GM18868 (cell line): ENCODE data around the gene TMEM130.

Source experiments
- ATAC-seq: cut with Tn5 transposase; IDR thresholded peaks from one replicate; pipeline ENCODE4 v1.9.1; 2021; ENCODE audit warnings: mild to moderate bottlenecking, moderate library complexity; ENCODE audit not compliant: unreplicated experiment

The TMEM130 gene, protein sequence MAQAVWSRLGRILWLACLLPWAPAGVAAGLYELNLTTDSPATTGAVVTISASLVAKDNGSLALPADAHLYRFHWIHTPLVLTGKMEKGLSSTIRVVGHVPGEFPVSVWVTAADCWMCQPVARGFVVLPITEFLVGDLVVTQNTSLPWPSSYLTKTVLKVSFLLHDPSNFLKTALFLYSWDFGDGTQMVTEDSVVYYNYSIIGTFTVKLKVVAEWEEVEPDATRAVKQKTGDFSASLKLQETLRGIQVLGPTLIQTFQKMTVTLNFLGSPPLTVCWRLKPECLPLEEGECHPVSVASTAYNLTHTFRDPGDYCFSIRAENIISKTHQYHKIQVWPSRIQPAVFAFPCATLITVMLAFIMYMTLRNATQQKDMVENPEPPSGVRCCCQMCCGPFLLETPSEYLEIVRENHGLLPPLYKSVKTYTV

DNA sequence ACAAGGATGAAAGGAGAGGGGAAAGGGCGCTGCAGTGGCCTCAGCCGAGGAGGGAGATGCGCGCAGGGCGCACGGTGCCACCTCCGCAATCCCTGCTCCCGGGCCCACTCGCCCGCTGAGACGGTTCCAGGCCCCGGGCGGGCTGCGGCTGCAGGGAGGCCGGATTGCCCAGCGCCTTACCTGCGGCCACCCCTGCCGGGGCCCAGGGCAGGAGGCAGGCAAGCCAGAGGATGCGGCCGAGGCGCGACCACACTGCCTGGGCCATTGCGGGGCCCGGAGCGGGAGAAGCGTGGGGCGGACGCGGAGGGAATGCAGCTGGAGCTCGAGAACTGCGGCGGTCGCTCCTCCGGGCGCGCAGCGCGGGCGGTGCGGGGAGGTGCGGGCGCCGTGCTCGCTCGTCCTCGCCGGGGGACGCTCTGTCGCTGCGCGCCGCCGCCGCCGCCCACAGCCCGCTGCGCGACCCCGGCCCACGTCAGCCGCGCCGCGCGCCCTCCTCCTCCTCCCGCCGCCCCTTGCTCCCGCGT, at the start of gene TMEM130:
TSS of gene TMEM130 (minus strand) at position 418 of the 524 bp plus-strand sequence. CDS start at position 265, 153 bp downstream.
- ATAC-seq: no peak

DNA sequence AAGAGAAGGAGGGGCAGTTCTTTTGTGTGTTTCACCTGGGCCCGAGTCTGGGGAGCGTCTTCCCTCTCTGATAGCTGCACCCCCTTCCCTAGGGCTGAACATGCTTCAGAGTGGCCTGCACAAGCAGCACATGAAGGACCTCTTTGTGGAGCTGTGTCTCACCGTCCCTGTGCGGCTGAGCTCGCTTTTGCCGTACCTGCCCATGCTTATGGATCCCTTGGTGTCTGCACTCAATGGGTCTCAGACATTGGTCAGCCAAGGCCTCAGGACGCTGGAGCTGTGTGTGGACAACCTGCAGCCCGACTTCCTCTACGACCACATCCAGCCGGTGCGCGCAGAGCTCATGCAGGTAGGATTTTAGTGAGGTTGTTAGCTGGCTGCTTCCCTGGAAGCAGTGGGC, 47.5 kb upstream of the TMEM130 start:
- no peak for ATAC-seq

DNA sequence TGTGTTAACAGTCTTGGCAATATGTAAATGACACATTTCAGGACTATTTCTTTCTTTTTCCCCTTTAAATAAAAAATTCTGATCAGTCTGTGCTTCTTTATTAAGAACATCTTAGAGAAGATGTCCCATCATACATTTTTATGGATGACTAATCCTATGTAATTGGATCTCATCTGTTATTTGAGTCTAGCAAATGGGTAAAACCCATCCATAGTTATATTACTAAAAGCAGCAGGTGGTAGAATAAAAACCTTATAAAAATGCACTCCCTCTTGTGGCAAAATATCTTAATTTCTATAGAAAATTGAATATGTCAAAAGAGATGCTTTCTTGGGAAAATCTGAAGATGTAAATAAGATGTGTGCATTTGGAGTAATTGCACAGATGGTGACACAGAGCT, 43.8 kb upstream of the TMEM130 start:
- no peak for ATAC-seq

DNA sequence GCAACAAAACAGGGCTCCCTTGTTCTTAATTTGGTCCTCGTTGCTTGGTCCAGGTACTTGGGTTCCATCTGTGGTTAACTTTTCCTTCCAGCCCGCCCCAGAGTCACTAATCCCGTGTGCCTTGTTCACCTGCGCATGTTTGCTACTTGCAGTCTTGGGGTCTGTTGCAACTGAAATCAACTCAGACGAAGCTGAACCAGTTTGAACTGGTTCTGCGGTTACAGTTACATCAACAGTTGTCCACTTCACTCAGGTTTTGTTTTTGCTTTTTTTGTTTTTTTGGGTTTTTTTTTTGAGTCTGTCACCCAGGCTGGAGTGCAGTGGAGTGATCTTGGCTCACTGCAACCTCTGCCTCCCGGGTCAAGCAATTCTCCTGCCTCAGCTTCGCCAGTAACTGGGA, 43.2 kb upstream of the TMEM130 start:
- ATAC-seq: no peak

DNA sequence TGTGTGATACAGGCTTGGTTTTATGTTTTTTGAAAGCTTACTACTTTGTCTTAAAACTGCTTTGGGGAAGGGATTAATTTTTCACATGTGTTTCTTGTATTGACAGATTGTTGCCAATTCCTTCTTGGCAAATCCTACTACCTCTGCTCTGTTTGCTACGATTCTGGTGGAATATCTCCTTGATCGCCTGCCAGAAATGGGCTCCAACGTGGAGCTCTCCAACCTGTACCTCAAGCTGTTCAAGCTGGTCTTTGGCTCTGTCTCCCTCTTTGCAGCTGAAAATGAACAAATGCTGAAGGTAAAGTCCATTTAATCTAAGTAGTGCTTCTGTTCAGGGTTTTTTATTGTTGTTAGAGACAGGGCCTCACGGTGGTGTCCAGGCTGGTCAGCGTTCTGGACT, 42.1 kb upstream of the TMEM130 start:
- ATAC-seq: no peak

DNA sequence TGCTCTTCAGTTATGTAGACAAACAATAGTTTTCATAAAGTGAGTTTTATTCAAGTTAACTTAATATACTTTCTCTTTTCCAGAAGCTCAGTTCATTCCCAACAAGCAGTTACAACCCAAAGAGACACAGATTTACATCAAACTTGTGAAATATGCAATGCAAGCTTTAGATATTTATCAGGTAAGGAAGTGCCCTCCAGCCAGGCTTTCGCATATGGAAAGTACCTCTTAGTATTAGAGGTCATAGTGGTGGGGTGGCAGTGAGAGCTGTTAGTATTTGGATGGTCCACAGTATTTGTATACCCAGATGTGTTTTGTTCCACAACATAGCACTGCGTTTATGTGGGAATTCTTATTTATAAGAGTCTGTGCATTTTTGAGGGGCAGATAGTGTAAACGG, 40.6 kb upstream of the TMEM130 start:
- no peak for ATAC-seq

DNA sequence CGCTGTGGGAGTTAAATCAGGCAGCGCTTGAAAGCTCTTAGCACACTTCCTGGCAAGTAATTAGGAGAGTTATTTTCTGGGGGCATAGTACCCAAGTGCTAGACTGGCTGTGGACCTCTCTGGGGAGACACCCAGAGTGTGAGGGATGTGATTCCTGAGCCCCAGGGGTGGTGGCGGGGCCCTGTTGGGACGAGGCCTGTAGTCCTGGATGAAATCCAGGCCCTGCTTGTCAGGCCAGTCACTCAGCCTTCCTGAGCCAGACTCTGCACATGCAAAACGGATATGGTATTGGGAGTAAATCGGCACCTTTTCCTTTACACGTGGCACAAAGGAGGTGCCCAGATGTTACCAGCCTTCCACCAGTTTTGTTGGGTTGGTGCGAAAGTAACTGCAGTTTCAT, 39.7 kb upstream of the TMEM130 start:
- ATAC-seq: no peak

DNA sequence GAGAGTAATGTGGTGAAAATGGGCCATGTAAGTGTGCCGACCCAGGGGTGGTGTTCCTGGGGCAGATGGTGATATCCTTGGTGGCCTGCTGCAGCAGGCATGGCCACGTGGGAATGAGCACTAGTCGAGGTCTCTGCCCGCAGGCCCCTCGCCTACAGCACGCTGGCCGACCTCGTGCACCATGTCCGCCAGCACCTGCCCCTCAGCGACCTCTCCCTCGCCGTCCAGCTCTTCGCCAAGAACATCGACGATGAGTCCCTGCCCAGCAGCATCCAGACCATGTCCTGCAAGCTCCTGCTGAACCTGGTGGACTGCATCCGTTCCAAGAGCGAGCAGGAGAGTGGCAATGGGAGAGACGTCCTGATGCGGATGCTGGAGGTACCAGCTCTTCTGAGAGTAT, 38.8 kb upstream of the TMEM130 start:
- ATAC-seq: no peak

DNA sequence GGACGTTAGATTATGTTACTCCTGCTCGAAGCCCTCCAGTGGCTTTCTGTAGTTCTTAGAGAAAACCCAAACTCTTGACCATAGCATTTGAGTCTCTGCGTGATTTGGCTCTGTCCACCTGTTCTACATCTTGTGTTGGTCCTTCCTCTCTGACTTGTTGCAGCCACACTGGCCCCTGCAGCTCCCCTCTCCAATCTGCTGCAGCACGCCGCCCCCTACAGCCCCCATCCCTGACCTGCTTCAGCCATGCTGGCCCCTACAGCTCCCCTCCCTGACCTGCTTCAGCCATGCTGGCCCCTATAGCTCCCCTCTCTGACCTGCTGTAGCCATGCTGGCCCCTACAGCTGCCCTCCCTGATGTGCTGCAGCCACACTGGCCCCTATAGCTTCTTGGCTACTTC, 37.8 kb upstream of the TMEM130 start:
- no peak for ATAC-seq

DNA sequence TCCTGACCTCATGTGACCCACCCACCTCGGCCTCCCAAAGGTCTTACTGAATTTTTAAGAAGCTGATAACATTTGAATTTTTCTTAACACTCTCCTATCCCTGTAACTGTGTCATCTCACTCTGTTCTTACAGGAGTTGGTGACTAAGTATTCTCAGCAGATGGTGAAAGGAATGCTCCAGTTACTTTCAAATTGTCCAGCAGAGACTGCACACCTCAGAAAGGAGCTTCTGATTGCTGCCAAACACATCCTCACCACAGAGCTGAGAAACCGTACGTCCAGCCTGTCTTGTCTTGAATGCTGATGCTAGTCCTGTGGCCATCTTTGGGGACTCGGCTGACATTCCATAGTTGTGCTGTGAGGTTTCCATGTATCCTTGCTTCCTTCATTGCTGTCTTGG, 33.4 kb upstream of the TMEM130 start:
- ATAC-seq: no peak

DNA sequence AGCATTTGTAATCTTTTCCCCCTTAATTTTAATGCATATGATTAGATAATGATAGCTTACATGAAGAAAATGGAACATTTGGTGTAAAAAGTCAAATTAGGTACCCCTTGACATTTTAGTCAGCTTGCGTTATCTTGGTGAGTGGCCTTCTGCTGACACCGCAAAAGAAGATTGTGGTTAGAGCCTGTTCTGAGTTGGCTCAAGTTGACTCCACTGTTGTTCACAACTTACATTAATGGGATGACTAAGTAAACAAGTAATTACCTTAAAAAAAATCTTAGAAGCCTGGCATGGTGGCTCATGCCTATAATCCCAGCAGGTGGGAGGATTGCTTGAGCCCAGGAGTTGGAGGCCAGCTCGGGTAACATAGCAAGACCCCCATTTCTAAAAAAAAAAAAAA, 32.7 kb upstream of the TMEM130 start:
- ATAC-seq: no peak

DNA sequence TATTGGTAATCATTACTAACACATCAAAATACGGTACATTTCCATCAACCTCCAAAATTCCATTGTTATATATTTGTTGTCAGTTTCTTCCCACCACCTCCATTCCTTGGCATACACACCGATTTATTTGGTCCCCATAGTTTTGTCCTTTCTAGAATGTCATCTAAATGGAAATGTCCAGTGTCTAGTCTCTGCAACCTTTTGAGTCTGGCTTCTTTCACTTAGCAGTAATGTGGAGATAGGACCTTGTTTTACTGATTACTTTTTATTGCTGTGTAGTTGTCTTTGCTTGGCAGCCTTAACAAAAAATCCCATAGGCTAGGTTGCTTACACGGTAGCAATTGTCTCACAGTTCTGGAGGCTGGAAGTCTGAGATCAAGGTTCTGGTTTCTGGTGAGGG, 31.0 kb upstream of the TMEM130 start:
- ATAC-seq: no peak

DNA sequence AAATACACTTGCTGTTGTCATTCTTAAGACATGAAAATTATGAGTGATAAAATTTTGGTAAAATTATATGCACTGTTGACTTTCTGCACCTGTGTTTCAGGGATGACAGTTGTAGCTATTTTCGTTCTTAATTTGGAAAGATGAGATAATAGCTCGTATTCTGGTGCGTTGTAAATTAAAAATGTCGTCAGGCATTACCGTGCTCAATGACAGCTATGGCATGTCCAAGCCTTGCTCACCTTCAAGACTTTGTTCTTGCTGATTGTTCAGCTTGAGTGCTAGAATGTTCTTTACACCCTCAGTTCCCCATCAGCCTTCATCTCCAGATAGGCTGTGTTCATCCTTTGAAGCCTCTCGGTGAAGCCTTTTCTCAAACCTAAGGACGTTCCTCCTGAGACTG, 30.0 kb upstream of the TMEM130 start:
- no peak for ATAC-seq

DNA sequence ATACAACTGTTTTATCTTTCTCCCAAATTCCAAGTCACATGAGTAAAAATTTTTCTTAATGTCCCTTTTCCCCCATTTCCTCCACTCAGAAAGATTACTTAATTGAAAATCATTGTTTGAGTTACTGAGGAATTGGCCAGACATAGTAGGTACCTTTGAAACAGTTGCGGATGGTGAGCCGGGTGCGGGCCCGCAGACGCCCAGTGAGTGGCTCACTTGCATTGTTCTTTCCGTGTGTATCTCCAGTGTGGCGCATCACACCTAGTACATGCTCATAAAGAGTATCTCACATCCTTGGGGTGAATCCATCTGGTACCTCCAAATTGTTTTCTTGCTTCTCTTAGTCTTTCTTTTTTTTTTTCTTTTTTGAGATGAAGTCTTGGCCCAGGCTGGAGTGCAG, 22.8 kb upstream of the TMEM130 start:
- no peak for ATAC-seq

DNA sequence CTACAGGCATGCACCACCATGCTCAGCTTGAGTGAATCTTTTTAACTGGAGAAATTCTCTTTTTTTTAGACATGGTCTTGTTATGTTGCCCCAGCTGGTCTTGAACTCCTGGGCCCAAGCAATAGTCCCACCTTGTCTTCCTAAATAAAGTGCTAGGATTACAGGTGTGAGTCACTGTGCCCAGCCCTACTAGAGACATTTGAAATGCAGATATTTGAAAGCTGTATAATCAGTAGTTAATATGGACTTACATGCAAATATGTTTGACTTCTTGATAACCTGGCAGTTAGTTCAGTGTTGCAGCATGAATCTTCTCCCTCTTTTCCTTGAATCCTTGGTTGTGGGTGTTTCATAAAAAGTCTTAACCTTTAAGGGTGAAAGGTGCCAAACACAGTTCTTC, 17.2 kb upstream of the TMEM130 start:
- no peak for ATAC-seq

DNA sequence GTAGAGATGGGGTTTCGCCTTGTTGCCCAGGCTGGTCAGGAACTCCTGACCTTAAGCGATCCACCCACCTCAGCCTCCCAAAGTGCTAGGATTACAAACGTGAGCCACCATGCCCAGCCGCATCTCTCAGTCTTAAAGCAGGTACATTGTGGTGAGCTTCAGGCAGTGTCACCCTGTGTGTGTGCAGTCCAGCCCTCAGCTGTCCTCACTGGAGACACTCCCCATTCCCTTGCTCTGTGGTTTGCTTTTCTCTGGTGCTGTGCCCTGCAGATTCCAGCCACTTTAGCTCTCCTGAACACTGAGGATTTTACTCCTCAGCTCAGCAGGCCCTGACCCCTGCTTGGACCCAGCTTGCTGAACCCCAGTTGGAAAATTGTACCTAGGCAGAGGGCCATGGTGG, 14.6 kb upstream of the TMEM130 start:
- ATAC-seq: no peak

DNA sequence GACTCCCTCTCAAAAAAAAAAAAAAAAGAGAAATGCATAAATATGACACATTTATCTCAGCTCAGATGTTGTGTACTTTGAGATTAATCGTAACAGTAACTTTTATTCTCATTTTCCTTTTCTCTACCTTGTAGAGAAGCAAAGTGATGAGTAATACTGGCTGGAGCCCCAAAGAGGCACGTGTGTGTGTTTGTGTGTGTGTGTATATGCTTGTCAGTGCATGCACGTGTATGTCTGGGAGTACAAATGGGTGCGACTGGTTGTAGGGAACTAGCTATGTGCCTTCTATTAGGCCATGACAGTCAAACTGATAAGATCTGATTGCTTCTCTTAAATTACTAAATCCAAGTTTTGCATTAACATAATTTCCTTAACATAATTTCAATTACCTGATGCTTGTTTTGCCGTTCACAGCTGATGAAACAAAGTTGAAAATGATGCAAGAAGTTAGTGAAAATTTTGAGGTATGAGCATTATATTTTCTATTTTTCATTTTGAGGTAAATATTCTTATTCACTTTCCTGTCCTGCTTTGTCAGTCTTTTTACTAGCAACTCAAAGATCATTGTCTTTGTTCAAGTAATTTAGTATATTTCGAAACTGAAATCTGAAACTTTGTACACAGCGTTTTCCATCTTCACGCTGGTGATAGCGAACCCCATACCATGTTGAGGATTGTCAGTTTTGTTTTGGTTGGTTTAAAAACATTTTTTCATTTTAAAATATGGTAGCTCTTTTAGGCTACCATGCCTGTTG, 11.9 kb upstream of the TMEM130 start:
- no peak for ATAC-seq

DNA sequence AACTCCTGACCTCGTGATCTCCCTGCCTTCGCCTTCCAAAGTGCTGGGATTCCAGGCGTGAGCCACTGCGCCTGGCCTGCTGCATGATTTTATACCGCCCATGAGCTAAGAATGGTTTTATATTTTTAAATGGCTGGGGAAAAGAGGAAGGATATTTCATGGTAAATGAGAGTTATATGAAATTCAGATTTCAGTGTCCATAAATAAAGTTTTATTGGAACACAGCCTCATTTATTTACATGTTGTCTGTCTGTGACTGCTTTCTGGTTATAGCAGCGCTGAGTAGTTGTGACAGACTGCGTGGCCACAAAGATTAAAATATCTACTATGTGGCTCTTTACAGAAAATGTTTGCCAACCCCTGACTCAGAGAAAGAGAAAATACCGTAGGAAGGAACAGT, 10.7 kb upstream of the TMEM130 start:
- ATAC-seq: no peak

DNA sequence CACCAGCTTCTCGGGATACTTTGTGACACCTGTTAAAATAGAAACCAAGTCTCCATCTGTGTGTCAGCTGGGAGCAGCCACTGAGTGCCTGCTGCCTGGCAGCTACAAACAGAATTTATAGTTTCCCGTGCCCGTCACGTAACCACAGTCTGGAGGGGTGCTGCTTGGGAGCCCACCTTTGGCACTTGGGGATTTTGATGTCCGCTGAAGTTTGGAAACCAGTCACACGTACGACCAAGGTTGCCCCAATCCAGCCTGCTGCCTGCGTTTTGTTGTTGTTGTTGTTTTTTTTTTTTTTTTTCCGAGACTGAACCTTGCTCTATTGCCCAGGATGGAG, 10.1 kb upstream of the TMEM130 start:
- ATAC-seq: no peak

DNA sequence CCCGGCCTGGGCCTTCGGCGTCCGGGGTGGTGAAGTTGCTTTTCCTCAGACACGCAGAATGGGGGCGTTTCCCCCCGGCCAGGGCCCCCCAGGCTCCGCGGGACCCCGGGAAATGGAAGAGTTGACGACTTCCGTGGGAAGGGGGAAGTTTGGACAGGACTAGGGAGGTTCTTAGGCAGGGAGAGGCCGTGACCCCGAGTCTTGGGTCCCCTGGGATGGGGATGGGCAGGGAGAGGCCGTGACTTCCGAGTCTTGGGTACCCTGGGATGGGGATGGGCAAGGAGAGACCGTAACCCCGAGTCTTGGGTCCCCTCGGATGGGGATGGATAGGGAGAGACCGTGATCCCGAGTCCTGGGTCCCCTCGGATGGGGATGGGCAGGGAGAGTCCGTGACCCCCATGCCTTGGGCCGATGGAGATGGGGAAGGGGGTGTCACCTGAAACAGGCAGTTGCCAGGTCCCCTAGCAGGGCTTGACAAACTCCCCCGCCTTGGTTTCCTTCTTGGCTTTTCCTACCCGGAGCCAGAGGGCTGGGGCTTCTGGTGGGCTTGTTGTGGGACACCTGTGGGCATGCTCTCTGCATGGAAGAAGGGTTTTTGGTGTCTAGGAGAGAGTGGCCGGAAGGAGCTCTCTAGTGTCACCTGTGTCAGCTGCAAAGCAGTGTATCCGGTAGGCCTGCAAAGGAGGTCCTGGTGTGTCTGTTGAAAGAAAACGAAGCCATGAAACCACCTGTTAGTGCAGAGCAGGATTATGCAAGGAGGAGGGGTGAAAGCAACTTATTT, 9.6 kb upstream of the TMEM130 start:
- ATAC-seq: peak; percentile 79

DNA sequence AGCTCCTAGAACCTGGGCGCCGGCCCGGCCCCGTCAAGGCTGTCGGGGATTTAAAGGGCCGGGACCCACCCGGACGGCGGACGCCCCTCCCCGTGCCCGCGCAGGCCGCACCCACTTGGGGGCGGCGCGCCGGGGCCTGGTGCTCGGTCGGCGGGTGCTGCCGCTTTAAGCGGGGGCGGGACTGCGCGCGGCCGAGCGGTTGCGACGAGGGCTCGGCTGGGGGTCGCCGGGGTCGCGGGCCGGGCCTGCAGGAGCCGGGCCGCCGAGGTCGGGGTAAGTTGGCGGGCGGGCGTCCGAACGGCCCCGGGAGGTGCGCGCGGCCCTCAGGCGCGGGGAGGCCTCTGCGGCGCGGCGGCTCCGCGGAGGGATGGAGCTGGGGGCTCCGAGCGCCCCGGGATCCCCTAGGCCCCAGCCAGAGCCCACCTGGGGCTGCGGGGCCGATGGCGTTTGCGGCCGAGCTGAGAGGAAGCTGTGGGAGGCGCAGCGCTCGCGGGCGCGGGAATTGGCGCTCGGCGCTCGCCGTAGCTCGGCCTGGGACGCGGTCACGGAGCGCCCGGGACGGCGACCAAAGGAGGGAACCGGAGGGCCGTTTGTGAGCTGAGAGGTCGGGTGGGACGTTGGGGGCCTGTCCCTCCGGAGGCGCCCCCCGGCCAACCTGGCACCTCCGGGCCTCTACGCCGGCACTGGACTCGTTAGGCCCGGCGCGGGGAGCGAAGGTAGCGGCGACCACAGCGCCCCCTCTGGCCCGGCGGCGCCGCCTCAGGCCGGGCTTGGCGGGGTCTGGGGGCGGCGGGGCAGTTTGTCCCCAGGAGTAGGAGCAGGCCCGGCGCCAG, 8.8 kb upstream of the TMEM130 start, which contains the start of gene TRRAP:
TSS of gene TRRAP (plus strand) at position 168 of the 833 bp plus-strand sequence. CDS start 2,619 bp downstream, outside the sequence.
- ATAC-seq: peak; percentile 70
